GM23338 (cell line): ENCODE results near the gene ANKRD44. TPM values are rescaled to one million over a fixed set of nuclear protein-coding genes. Genes with fewer than 3 reads are reported as not detected.

ENCODE experiments used
- ATAC-seq: fragments of 200-7000 bp; cut with Tn5 transposase; 3 replicates; pipeline ENCODE4 v1.9.1; 2020
- DNase-seq: peaks from one replicate; pipeline ENCODE4 v3.0.0-alpha.2; 2015; ENCODE audit warnings: low spot score
- H2AFZ ChIP-seq: fragments of 200-600 bp; sonication (generic); 2 replicates; pipeline ENCODE4 v1.8.0; 2016; ENCODE audit warnings: antibody characterized with exemption, mild to moderate bottlenecking, moderate library complexity
- H3F3A ChIP-seq: fragments of 200-600 bp; sonication (generic); replicated peaks from 2 replicates; pipeline ENCODE4 v1.8.0; 2017; ENCODE audit warnings: antibody characterized with exemption, mixed run types, low read depth
- H3K27ac ChIP-seq: fragments of 200-600 bp; sonication (generic); 2 replicates; pipeline ENCODE4 v1.6.1; 2016; ENCODE audit warnings: low read depth
- H3K27me3 ChIP-seq: fragments of 200-600 bp; sonication (generic); 2 replicates; pipeline ENCODE4 v1.8.0; 2016; ENCODE audit warnings: mild to moderate bottlenecking, mixed run types, moderate library complexity; ENCODE audit not compliant: insufficient read depth
- H3K36me3 ChIP-seq: fragments of 200-600 bp; sonication (generic); 2 replicates; pipeline ENCODE4 v1.8.0; 2016; ENCODE audit warnings: mild to moderate bottlenecking; ENCODE audit not compliant: insufficient read depth
- H3K4me1 ChIP-seq: fragments of 200-600 bp; sonication (generic); 2 replicates; pipeline ENCODE4 v1.8.0; 2016; ENCODE audit warnings: mild to moderate bottlenecking, moderate library complexity; ENCODE audit not compliant: insufficient read depth
- H3K4me2 ChIP-seq: fragments of 200-600 bp; sonication (generic); 2 replicates; pipeline ENCODE4 v1.7.1; 2017; ENCODE audit warnings: mixed run types
- H3K4me3 ChIP-seq: fragments of 200-600 bp; sonication (generic); 2 replicates; pipeline ENCODE4 v1.6.1; 2016; ENCODE audit warnings: mixed run types
- H3K79me2 ChIP-seq: fragments of 200-600 bp; sonication (generic); replicated peaks from 2 replicates; pipeline ENCODE4 v1.8.0; 2017; ENCODE audit warnings: mild to moderate bottlenecking; ENCODE audit not compliant: insufficient read depth
- H3K9me2 ChIP-seq: fragments of 200-600 bp; sonication (generic); 2 replicates; pipeline ENCODE4 v1.8.0; 2017; ENCODE audit not compliant: insufficient read depth
- H4K20me1 ChIP-seq: fragments of 200-600 bp; sonication (generic); replicated peaks from 2 replicates; pipeline ENCODE4 v1.8.0; 2017; ENCODE audit warnings: mild to moderate bottlenecking; ENCODE audit not compliant: insufficient read depth
- H3K27ac Mint-ChIP-seq: 2 replicates; pipeline ENCODE4 v1.8.0; 2020; ENCODE audit warnings: inconsistent platforms, mild to moderate bottlenecking, moderate library complexity, mixed read lengths
- H3K27me3 Mint-ChIP-seq: 3 replicates; pipeline ENCODE4 v1.8.0; 2022; ENCODE audit warnings: low read depth, mild to moderate bottlenecking, moderate library complexity, mixed read lengths, inconsistent platforms; ENCODE audit not compliant: insufficient read depth, poor library complexity
- H3K36me3 Mint-ChIP-seq: 3 replicates; pipeline ENCODE4 v1.8.0; 2021; ENCODE audit warnings: low read depth, mild to moderate bottlenecking, inconsistent platforms, moderate library complexity, mixed read lengths
- H3K4me1 Mint-ChIP-seq: 3 replicates; pipeline ENCODE4 v1.8.0; 2020; ENCODE audit warnings: mild to moderate bottlenecking, inconsistent platforms, mixed read lengths
- H3K4me3 Mint-ChIP-seq: 3 replicates; pipeline ENCODE4 v1.8.0; 2021; ENCODE audit warnings: moderate library complexity, mild to moderate bottlenecking, inconsistent platforms, mixed read lengths
- H3K9me3 Mint-ChIP-seq: 3 replicates; pipeline ENCODE4 v1.8.0; 2020; ENCODE audit warnings: moderate library complexity, mild to moderate bottlenecking, inconsistent platforms, mixed read lengths
- CREB1 ChIP-seq: fragments of 250-450 bp; sonication (Bioruptor Pico); IDR thresholded peaks from 2 replicates; pipeline ENCODE4 v1.5.0; 2020; ENCODE audit warnings: low read depth, mild to moderate bottlenecking, moderate library complexity
- CTCF ChIP-seq, 2 experiments: fragments of 200-600 bp in 1 of 2; sonication (generic) in 1 of 2; conservative IDR thresholded peaks; 2 replicates each; pipeline versions ENCODE4 v1.5.1 to v1.6.1; 2016 to 2017; ENCODE audit warnings: antibody characterized with exemption in 2 of 2, low read depth in 2 of 2, mild to moderate bottlenecking in 2 of 2, moderate library complexity in 1 of 2
- ETS1 ChIP-seq: IDR thresholded peaks from 2 replicates; pipeline ENCODE4 v1.6.1; 2016; ENCODE audit warnings: antibody characterized with exemption
- EZH2phosphoT487 ChIP-seq: fragments of 200-600 bp; sonication (generic); IDR thresholded peaks from one replicate; pipeline ENCODE4 v1.8.1; 2018; ENCODE audit warnings: antibody characterized with exemption; ENCODE audit not compliant: unreplicated experiment
- JUNB ChIP-seq: IDR thresholded peaks from one replicate; pipeline ENCODE4 v1.6.1; 2016; ENCODE audit warnings: antibody characterized with exemption; ENCODE audit not compliant: unreplicated experiment
- ZNF114 ChIP-seq: fragments of 250-450 bp; sonication (Bioruptor Pico); IDR thresholded peaks from 2 replicates; pipeline ENCODE4 v1.5.0; 2020; ENCODE audit warnings: mild to moderate bottlenecking, moderate library complexity
- ZNF462 ChIP-seq: fragments of 250-450 bp; sonication (Bioruptor Pico); IDR thresholded peaks from 2 replicates; pipeline ENCODE4 v1.5.0; 2020; ENCODE audit warnings: mild to moderate bottlenecking, moderate library complexity
- polyA plus RNA-seq: library from polyadenylated mRNA; unstranded; fragments of >200 nt; fragmentation: Nextera tagmentation; extraction: Ambion mirVana; gene quantifications from 2 replicates; pipeline ENCODE4 v1.2.1, GENCODE V29; 2016
- total RNA-seq: library from RNA; depleted of rRNA; stranded (reverse); fragments of >200 nt; shearing (Covaris generic); gene quantifications from 2 replicates; pipeline ENCODE4 v1.2.3, GENCODE V29; 2014

ANKRD44 gene
- total and polyA plus RNA-seq, 2 experiments from 2014 or later: 0.44 to 0.56 TPM

- no peak for TF ChIP-seq ZNF462 (CRISPR knock-in tag)
- no peak for TF ChIP-seq ETS1
- no peak for TF ChIP-seq EZH2phosphoT487
- TF ChIP-seq JUNB: no peak
Observed at GRCh38 chr2:197248623-197249022, 62.0 kb downstream of the ANKRD44 start (continued).

- Mint-ChIP-seq H3K4me3 (no peak overlapping the region), H3K9me3 (no peaks in the 10 kb centered on the region), H3K4me1 (no peaks in the 10 kb centered on the region), H3K36me3 (no peaks in the 10 kb centered on the region), H3K27me3 (no peaks in the 10 kb centered on the region), H3K27ac (no peak overlapping the region)
- Histone ChIP-seq H3K27me3 (no peaks in the 10 kb centered on the region), H3F3A (no peaks in the 10 kb centered on the region), H3K4me1 (no peaks in the 10 kb centered on the region), H2AFZ (no peak overlapping the region), H3K9me2 (no peaks in the 10 kb centered on the region), H3K27ac (no peak overlapping the region), H3K4me3 (no peak overlapping the region), H4K20me1 (no peaks in the 10 kb centered on the region), H3K36me3 (no peaks in the 10 kb centered on the region), H3K79me2 (no peaks in the 10 kb centered on the region), H3K4me2 (no peak overlapping the region)
- no peak for ATAC-seq
- no peak for DNase-seq
- TF ChIP-seq ZNF114 (CRISPR knock-in tag) (no peak), CTCF (conservative IDR thresholded peaks at IDR 0.05; ENCODE audit: low read depth in 2 of 2) (no peak), ZNF462 (CRISPR knock-in tag) (no peak), CREB1 (no peak)
Observed at GRCh38 chr2:197248001-197248401, 62.6 kb downstream of the ANKRD44 start.
